HG03354 (cell line): ENCODE results near the gene TMEM184A.

ENCODE experiments used
- ATAC-seq: cut with Tn5 transposase; IDR thresholded peaks from one replicate; pipeline ENCODE4 v1.9.1; 2021; ENCODE audit warnings: mild to moderate bottlenecking; ENCODE audit not compliant: unreplicated experiment, poor library complexity, severe bottlenecking

Gene TMEM184A

GRCh38 chr7:1569833-1570632 is 14.0 kb upstream of the TMEM184A start, which contains the start of gene PSMG3:
TSS of gene PSMG3 (minus strand) at chr7:1570032. CDS start at chr7:1569339, 693 bp downstream.
- peak; percentile 91 for ATAC-seq

- ATAC-seq, result no peak
These were observed 13.4 kb upstream of the TMEM184A start for GRCh38 chr7:1569440-1569832.

- ATAC-seq, result no peak
These were observed 13.0 kb upstream of the TMEM184A start for GRCh38 chr7:1569016-1569415.

- no peak for ATAC-seq
These were observed 12.0 kb upstream of the TMEM184A start for GRCh38 chr7:1567896-1568510.

- ATAC-seq, result no peak
These were observed 11.2 kb upstream of the TMEM184A start for GRCh38 chr7:1567049-1567771.

- no peak for ATAC-seq
These were observed 10.7 kb upstream of the TMEM184A start for GRCh38 chr7:1566687-1567048.

- ATAC-seq, result no peak
These were observed 8.6 kb upstream of the TMEM184A start for GRCh38 chr7:1564603-1565022.

- ATAC-seq, result no peak
These were observed 8.1 kb upstream of the TMEM184A start for GRCh38 chr7:1563981-1564602.

GRCh38 chr7:1562597-1563051 is 6.6 kb upstream of the TMEM184A start:
- no peak for ATAC-seq

- no peak for ATAC-seq
These were observed 6.1 kb upstream of the TMEM184A start for GRCh38 chr7:1562116-1562515.

- no peak for ATAC-seq
These were observed 5.3 kb upstream of the TMEM184A start for GRCh38 chr7:1561036-1561940.

- ATAC-seq, result no peak
These were observed 4.6 kb upstream of the TMEM184A start for GRCh38 chr7:1560620-1561031.

GRCh38 chr7:1559626-1560590 is 3.9 kb upstream of the TMEM184A start:
- no peak for ATAC-seq

GRCh38 chr7:1558841-1559625 is 3.0 kb upstream of the TMEM184A start:
- ATAC-seq, result no peak

- no peak for ATAC-seq
These were observed 2.3 kb upstream of the TMEM184A start for GRCh38 chr7:1558181-1558811.

GRCh38 chr7:1557771-1558170 is 1.8 kb upstream of the TMEM184A start:
- no peak for ATAC-seq

GRCh38 chr7:1557006-1557405 is 1.0 kb upstream of the TMEM184A start:
- ATAC-seq, result no peak
